Fibroblast of gingiva (primary cell): ENCODE measurements around the gene STMN3.
"Not testable (repeated sequence)": the region's sequence is repeated elsewhere in the genome, so short reads cannot be mapped to it uniquely, and the experiment has no call there.

Experiments used
- DNase-seq: peaks from one replicate; pipeline ENCODE4 v3.0.0-alpha.2; 2011; ENCODE audit warnings: low read depth

Gene STMN3

DNA sequence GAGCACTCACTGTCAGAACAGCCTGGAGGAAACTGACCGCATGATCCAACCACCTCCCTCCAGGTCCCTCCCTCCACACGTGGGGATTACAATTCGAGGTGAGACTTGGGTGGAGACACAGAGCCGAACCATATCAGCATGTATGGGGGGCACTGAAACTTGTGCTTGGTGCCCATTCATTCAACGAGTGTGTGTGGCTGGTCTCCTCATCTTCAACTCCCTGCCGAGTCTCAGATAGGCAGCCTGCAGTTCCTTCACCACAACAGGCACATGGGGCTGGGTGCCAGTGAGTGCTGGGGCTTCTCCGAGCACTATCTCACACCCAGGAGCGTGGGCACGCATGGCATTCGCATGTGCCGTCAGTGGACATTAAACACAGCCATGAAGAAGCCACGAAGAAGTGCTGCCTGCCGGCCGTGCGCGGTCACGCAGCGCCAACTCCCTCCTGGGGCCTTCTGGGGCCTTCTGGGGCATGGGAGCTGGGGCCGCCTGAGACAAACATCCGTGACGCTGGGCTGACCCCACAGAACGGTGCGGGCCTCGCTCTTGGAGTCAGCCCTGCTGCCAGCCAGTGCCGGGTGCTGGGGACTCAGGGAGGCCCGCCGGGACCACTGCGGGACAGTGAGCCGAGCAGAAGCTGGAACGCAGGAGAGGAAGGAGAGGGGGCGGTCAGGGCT, 4.2 kb upstream of the STMN3 start:
- DNase-seq = no peak

DNA sequence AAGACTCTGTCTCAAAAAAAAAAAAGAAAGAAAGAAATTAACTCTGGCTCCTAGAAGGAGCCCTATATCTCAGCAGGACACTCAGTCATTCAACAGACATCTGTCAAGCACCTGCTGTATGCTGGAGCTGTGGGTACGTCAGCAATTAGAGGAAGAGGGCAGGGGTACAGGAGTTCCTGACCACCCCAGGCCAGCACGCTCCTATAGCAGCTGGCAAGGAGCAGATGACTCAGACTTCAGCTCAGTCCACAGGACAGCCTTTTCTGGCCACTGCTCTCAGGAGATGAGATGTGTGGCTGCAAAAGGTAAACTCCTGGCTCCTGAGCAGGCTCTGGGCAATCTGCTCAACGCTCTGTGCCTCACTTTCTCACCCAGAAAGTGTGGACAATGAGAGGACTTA, 3.2 kb upstream of the STMN3 start:
- no peak for DNase-seq

DNA sequence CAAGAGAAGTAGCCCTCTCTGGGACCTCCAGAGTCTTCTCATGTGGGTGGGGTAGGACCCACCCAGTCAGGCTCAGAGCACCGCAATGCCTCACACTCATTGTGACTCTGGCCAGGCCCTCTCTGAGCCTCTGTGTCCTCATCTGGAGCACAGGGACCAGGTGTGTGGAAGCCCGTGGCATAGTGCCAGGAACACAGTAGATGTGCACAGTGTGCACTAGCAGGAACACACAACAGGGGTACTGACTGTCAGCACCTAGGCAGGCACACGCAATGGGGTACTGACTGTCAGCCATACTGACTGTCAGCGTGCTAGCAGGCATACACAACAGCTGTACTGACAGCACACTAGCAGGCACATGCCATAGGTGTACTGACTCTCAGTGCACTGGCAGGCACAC, 2.0 kb upstream of the STMN3 start:
- no peak for DNase-seq

DNA sequence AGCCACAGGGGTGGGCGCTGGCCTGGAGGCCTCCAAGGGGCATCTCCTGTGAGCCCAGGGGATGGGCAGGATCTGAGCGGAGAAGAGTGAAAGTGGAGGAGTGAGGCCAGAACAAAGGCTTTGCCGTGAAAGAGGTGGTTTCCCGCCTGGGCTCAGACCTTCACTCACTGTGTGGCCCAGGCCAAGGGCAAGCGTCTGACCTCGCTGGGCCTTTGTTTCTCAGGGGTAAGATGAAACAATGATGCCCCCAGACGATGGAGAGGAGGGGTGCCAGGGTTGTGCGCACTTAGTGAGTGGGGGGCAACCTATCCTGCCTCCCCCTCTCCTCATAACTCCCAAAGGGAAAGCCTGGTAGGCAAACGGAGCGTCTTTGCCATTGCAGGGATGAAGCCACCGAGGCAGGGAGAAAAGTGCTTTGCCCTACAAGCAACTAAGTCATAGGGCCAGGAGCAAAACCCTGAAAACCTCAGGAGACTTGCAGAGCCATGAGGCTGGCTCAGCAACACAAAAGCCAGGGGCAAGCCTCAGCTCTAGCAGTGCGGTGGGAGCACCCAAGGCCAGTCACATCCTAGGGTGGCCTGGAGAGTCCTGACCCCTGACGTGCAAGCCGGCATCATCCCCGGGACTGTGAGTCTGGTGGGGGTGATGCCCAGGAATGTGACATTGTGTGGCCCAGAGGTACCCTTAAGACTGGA, 897 bp upstream of the STMN3 start:
- no peak for DNase-seq

DNA sequence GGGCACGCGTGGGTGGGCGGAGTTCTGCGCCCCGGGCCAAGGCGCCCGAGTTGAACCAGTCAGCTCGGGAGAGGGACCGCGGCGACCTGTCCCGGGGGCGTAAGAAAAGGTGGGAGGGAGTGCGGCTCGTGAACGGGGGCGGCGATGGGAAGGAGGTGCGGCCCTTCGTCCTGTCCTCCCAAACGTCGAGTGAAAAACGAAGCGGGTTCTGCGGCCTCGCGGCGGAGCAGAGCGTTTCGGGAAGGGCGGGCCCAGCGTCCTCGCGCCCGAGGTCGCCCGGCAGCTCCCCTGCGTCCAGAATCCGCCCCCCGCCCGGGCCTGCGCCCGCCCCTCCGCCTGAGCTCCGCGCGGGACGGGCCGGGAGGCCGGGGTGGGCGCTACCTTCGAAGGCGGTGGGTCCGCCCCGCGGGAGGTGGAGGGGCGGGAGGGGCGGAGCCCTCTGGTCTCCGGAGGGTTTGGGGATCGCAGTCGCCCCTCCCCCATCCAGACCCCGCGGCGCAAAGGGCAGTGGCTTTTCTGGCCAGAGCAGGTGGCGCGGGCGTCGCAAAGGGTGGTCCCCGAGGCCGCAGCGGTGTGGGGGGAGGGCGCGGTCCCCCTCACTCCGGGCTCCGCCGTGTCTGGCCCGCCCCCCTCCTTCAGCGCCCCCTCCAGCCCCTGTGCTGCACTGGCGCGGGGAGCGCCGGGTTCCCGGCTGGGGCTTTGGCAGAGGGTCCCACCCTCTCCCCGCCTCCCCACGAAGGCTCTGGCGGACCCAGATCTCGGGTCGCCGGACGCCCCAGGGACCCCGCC, 838 bp downstream of the STMN3 start:
- no peak for DNase-seq

DNA sequence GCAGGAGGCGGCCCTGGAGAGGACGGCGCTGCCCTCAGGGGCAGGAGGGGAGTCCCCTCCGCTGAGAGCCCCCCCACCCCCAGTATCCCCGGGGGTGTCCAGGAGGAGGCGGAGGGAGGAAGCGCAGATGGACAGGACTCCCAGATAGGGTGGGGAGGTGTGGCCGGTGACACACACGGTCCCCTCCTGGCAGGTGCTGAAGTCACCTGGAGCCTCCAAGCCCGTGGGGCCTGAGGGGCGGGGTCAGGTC, 1.4 kb downstream of the STMN3 start:
- DNase-seq = no peak

DNA sequence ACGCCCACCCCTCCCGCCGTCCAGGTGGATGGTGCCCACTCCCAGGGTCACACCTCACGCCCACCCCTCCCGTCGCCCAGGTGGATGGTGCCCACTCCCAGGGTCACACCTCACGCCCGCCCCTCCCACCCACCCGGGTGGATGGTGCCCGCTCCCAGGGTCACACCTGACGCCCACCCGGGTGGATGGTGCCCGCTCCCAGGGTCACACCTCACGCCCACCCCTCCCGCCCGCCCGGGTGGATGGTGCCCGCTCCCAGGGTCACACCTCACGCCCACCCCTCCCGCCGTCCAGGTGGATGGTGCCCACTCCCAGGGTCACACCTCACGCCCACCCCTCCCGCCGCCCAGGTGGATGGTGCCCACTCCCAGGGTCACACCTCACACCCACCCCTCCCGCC, 2.7 kb downstream of the STMN3 start:
- not testable (repeated sequence) for DNase-seq

DNA sequence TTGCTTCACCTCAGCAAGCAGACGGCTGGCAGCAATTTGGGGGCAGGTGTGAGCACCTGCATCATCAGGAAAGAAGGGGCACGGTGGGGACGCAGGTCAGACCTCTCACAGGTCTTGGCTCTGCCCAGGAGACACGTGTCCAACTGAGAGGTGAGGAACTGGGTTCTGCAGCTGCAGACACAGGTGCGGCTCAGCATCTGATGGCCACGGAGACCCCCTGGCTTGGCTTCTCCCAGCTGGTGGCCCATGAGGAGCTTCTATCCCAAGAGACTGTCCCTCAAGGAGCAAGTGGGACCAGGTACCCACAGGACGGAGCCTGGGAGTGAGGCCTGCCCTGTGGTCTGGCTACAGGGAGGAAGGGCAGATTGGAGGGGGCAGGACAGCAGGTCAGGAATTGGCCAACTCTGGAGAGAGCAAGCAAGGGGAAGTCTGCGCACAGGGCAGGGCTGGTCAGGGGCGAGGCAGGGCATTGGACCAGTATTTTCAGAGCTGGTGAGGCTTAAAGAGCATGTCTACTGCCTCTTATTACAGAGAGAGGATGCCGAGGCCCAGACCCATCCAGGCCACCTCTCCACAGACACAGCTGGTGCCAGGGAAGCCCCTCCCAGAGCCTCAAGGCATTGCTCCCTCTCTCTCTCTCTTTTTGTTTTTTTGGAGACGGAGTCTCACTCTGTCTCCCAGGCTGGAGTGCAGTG, 4.2 kb downstream of the STMN3 start:
- DNase-seq = no peak

DNA sequence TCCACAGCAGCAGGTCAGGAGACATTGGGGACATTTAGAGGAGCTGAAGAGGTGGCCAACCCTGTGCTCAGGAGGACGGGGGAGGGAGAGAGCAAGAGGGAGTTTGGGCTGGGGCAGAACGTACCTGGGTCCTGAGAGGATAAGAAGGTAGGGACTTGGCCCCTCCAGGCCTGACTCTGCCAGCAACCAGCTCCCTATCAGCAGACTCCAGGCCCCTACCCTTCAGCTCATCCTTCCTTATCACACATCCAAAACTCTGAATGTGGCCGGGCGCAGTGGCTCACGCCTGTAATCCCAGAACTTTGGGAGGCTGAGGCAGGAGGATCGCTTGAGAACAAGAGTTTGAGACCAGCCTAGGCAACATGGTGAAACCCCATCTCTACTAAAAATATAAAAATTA, 5.0 kb downstream of the STMN3 start:
- no peak for DNase-seq

DNA sequence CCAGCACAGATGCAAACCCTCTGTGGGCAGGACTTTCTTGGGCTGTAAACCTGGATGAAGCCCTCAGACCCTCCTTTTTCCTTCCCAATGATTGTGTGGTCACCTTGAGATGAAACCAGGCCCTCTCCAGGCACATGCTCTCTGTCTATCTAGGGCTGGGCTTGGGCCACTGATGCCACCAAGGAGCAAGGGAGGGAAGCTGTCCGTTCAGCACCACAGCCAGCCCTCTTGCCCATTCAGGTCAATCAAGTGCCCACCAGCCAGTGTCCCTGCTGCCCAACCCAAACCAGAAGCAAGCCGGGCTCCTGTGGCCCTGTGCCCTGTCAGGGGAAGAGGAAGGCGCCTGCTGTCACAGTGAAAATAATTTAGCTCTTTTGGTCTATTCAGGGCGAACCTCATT, 8.0 kb downstream of the STMN3 start:
- DNase-seq = no peak

DNA sequence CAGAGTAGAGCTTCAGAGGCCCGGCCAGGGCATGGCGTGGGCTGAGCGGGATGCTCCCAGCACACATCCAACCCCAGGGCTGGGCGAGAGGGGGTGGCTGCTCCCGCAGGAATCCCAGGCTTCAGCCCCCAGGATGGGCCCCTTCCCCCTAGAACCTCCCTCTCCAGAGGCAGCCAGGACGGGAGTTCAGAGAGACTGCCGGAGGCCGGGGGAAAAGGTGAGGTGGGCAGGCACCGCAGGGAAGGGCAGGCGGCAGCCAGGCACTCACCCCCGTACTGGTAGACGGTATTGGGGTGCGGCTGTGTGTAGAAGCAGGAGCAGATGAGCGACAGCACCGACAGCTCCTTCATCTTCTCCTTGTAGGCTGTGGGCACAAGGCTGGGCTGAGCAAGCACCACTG, 9.3 kb downstream of the STMN3 start:
- DNase-seq = no peak

DNA sequence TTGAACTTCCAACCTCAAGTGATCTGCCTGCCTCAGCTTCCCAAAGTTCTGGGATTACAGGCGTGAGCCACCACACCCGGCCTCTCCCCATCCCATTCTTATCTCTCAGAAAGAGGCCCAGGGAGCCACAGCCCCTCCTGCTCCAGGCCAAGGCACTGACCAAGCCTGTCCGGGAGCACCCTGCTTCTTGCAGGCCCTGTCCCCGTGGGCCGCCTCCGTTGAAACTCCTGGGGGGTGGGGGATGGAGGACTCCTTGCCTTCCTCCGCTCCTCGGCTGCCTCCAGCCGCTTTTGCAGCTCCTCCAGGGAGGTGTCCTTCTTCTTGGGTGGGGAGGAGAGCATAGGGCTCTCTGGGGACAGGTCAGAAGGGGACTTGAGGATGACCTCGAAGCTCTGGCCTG, 9.7 kb downstream of the STMN3 start:
- no peak for DNase-seq

DNA sequence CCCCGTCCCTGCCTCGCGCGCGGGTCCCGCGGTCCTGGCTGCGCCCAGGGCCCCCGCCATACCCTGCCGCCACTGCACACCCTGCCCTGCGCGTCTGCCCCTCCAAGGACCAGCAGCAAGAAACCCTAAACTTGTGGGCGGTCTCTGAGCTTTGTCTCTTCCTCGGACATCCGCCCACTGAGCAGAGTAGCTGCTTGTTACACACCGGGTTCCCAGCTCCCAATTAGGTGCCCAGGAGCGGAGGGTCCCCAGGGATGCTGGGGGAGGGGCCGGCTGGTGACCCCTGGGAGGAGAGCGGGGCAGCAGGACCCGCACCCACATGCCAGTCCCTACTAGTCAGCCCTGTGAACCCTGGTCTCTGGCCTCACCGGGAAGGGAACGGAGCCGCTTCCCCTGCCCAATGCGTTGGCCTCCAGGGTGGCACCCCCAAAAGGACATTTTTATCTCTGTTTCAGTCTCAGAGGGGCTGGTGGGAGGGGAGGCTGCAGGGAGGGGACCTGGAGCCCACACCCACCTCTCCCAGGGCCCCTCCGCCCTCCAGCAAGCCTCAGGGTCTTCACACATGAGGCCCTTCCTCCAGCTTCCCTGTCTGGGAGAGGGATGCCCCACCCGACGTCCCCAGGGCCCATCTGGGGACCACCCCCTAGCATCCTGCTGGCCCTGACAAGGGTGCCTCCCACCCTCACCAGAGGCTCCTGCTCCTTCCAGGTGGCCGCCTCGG, 10.5 kb downstream of the STMN3 start:
- no peak for DNase-seq

DNA sequence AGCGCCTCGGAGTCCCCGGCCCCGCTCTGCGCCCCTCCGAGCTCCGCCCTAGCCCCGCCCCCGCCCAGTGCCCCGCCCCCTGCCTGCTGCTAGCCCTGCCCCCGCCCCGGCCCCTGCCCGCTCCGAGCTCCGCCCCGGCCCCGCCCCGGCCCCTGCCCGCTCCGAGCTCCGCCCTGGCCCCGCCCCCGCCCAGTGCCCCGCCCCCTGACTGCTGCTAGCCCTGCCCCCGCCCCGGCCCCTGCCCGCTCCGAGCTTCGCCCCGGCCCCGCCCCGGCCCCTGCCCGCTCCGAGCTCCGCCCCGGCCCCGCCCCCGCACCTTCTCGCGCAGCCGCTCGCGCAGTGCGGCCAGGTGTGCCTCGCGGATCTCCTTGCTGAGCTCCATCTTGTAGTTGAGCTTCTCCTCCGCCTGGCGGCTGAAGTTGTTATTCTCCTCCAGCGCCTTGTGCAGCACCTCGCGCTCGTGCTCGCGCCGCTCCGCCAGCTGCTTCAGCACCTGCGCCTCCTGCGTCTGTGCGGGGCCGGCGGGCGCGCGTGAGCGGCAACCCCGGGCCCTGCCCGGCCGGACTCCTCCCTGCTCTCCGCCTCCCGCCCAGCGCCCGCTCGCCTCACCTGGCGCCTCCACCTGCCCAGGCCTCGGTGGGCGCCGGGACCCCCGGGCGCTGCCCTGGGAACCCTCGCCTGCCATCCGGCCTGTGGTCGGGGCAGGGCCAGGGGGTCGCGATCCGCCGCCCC, 11.3 kb downstream of the STMN3 start:
- peak; percentile 75 for DNase-seq

DNA sequence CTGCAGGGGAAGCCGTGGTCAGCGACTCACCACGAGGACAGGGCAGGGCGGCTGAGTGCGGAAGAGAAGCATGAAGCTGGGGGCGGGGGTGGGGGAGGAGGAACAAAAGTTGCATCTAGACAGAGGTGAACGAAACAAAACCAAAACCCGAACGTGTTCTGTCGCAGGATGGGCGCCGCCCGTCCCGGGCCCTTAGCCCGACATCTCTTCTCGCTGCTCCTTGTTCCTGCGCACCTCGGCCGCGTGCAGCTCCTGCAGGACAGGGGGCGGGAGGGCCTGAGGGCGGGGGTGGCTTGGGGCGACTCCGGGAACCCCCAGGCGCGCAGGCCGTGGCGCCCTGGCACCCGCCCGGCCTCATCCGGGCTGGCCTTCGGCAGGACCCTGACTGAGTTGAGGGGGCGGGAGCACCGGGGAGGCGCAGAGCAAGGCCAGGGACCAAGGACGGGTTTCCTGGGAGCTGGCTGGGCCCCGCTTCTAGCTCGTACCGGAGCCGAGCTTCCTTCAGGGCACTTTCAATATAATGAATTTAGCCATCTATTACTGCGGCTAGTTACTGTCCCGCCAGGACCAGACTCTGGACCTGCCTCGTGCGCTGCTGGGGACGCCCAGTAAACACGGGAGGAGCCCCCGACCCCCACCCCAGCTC, 12.0 kb downstream of the STMN3 start:
- DNase-seq = no peak

DNA sequence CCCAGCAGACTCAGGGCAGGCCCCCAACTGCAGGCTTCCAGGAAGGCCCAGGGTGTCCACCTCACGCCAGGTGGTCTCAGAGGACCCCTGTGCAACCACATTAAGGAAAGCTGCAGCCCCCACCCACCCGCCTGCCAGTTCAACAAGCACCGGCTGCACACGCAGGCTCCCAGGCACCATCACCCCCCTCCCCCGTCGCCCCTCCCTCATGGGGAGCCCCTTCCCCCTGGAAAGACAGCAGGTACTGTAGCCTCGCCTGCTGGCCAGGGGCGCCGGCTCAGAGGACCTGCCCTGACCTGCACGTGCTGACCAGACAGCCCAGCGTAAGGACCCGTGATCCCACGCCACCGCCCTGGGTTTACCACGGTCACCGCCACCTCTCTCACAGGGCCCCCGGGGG, 12.5 kb downstream of the STMN3 start:
- not testable (repeated sequence) for DNase-seq

DNA sequence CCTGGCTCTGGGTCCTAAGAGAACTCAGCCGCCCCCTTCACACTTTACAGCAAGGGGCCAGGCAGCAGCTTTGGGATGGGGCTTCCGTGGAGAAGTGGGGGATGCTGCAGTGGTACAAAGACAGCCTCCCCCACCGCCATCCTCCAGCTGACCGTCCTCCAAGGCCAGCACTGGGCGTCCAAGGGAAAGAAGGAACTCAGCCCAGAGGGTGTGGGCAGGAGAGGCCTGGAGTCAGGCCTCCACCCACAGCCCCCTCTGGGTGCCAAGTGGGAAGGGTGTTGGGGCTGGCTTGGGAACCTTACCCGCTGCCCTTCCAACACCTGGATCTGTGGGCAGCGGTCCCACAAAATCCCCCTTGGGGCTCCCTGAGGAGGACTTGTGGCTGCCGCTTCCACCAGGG, 13.1 kb downstream of the STMN3 start:
- no peak for DNase-seq

DNA sequence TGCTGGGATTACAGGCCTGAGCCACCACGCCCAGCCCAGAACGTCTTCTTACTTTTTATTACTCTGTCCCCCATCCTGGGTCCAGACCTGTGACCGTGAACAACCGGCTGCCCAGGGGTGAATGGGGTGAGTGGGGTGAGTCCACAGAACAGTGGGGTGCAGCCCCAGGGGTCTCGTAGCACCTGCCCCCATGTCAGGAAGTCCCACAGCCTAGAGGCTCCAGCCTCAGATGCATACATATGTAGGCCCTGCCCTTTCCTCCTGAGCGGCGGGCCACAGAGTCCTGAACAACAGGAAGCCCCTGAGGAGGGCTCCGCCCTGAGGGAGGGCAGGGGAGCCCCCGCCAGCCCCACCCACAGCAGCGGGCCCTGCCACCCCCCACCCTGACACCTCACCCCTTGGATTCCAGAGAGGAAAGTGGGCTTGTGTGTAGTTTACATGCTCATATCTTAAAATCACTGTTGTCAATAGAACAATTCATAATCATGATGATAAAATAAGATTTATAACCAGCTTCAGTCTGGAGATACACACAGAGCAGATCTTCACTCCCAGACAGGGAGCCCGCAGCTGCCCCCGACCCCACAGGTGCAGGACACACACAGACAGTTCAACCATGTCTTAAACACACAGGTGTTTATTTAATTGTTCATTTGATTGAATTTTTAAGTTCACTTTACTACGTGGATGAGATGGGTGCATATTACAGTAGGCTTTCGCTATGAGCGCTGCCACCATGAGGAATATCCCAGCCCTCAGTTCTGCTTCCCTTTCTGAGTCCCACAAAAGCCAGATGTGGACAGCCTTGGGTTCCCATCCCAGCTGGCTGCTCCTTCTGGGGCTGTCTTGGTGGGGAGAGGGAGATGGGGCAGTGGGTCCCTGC, 13.9 kb downstream of the STMN3 start:
- DNase-seq = no peak

DNA sequence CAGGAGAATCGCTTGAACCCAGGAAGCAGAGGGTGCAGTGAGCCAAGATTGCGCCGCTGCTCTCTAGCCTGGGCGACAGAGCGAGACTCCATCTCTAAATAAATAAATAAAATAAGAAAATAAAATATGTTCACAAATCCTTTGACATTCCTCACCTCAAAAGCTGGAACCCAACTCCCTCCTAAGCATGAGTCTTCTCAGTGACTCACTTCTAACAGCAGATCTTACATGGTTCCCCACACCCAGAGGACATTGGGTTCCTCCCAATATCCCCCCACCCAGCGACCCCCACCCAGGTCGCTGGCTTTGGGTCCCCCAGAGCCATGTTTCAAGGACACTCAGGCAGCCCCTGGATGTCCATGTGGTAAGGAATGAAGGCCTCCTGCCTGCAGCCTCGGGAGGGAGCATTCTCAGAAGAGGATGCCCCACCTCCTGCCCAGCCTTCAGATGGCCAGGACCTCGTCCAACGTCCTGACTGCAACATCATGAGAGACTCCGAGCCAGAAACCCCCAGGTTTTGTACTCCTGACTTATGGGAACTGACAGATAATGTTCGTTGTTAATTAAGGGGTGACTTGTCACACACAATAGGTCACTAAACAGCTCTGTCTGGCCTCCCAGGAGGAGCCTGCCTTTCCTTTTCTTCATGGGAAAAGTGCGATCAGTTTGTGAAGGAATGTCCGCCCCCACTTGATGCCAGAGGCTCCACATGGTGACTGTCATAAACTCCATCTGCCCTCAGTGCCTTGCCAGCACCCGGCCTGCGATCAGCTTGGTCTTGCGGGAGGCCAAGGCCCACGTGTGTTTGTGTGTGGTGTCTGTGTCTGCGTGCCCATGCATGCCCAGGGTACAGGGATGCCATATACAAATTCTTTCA, 16.2 kb downstream of the STMN3 start:
- no peak for DNase-seq
